Subcutaneous adipose tissue (tissue), 4 donors: Measurements from ENCODE around the gene CD300C. TPM values are rescaled to one million over a fixed set of nuclear protein-coding genes. Genes with fewer than 3 reads are reported as not detected.

Experiments used
- total RNA-seq, 4 donors: library from RNA; depleted of rRNA; stranded (reverse); fragments of >200 nt; gene quantifications; one replicate each; pipeline ENCODE4 v1.1.0, GENCODE V29; 2016
- TF ChIP-seq, protein P1 (sequence below): fragments of 450-650 bp; IDR thresholded peaks from one replicate; pipeline ENCODE4 v1.5.1; 2016; ENCODE audit warnings: low read depth, mild to moderate bottlenecking, control low read depth, antibody characterized with exemption, moderate library complexity

CD300C gene
- total RNA-seq, 4 donors from 2014 or later: 0.65 to 4.0 (median 2.5) TPM

DNA sequence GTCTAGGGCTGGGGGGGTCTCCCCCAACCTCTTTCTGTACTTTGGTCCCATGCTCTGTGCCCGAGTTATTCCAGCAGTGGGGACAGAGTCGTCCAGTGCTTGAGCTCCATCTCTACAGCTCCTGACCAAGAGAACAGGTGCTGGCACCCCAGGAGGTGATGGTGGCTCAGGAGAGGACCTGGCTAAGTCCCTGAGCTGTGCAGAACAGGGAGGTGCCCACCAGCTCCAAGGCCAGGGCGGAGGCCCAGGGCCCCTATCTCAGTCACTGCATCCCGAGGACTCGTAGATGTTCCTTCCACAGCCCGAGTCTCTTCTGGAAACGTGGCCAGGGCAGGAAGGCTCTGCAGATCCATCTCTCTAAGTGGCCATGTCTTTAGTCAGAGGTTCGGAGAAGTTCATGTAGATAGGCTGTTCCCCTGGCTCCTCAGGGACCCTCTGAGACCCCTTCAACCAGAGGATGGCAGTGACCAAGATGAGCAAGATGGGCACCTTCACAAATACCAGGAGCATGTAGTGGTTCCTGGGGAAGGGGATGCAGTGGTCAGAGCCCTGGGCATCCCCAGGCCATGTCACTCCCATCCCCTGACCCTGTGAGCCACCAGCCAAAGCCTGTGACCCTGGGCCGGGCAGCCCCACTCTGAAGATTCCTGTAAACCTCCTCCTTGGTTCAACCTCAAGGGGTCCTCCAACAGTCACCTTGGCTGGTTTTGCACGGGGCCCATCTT, 23.4 kb downstream of the CD300C start:
- TF ChIP-seq, protein P1, sequence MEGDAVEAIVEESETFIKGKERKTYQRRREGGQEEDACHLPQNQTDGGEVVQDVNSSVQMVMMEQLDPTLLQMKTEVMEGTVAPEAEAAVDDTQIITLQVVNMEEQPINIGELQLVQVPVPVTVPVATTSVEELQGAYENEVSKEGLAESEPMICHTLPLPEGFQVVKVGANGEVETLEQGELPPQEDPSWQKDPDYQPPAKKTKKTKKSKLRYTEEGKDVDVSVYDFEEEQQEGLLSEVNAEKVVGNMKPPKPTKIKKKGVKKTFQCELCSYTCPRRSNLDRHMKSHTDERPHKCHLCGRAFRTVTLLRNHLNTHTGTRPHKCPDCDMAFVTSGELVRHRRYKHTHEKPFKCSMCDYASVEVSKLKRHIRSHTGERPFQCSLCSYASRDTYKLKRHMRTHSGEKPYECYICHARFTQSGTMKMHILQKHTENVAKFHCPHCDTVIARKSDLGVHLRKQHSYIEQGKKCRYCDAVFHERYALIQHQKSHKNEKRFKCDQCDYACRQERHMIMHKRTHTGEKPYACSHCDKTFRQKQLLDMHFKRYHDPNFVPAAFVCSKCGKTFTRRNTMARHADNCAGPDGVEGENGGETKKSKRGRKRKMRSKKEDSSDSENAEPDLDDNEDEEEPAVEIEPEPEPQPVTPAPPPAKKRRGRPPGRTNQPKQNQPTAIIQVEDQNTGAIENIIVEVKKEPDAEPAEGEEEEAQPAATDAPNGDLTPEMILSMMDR: no peak

GRCh38 chr17:74521701-74522201, 24.2 kb downstream of the CD300C start:
- TF ChIP-seq, protein P1: no peak

DNA sequence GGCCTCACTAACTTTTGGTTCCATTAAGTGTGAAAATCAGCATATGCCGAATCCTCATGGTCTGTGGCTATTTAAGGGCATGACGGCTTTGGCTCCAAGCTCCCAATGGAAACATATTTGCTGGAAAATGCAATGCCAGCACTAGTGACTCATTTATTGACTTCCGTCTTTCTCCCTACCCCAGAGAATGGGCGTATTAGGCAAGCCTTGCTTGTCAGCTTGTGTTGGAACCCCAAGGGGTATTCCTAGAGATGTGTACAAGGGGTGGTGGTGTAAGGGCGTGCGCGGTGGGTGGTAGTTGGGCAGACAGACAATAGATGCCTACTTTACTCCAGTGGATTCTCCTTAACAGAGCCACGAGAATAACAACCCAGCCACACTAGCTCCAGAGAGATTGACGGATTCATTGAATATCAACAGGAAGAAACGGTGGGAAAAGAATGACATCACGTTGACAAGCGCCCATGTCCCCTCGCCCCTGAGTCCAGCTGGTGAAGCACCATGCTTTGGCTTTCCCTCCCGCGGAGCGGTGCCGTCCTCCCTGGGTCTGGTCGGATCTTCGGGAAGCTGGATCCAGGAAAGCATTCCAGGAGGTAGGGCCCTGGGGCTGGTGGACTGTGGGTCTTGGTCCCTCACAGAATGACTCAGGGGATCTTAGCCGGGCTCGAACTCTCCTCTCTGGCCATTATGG, 25.0 kb downstream of the CD300C start:
- TF ChIP-seq, protein P1: no peak

GRCh38 chr17:74520016-74520434, 25.9 kb downstream of the CD300C start:
- TF ChIP-seq, protein P1: no peak

DNA sequence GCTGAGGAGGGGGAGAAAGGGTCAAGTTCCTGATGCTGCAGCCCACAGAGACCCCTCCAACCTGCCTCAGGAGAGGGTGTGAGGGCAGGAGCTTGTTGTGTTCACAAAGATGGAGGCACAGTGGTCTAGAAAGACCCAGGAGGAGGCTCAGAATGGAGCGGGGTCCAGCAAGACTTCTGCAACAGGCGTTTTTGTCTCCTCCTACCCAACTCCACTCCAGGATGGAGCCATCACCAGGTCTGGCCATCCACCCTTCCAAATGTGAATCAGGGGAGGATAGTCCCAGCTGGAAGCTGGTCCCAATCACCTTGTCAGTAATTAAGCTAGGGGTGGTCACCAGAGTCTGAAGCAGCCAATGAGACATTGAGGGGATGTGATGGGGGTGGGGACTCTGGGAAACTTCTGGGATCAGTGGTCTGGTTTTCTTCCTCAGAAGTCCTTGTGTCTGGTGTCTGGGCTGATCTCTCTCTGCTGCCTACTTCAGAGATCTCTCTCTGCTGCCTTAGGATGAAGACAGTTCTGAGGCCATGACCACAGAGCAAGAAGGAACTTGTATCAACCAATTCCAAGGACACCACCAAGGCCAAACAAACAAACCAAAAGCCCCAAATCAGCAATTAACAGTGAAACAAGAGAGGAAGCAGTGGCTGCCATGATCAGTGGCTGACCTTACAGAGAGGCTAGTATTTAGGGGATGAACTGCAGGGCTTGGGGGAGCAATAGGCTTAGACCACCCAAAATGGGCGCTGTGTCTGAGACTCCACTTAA, 29.2 kb downstream of the CD300C start:
- TF ChIP-seq, protein P1: no peak

DNA sequence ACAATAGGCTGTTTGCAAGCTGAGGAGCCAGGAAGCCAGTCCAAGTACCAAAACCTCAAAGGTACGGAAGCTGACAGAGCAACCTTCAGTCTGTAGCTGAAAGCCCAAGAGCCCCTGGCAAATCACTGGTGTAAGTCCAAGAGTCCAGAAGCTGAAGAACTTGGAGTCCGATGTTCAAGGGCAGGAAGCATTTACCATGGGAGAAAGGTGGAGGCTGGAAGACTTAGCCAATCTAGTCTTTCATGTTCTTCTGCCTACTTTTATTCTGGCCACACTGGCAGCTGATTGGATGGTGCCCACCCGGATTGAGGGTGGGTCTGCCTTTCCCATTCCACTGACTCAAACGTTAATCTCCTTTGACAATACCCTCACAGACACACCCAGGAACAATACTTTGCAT, 30.0 kb downstream of the CD300C start:
- TF ChIP-seq, protein P1: no peak
